ENCODE data around the gene WDFY4. TPM values are rescaled to one million over a fixed set of nuclear protein-coding genes. Genes with fewer than 3 reads are reported as not detected.

The WDFY4 gene
- polyA plus RNA-seq, 6 donors from 2014 or later = 46.5 to 98.0 (median 80.0) TPM

DNA sequence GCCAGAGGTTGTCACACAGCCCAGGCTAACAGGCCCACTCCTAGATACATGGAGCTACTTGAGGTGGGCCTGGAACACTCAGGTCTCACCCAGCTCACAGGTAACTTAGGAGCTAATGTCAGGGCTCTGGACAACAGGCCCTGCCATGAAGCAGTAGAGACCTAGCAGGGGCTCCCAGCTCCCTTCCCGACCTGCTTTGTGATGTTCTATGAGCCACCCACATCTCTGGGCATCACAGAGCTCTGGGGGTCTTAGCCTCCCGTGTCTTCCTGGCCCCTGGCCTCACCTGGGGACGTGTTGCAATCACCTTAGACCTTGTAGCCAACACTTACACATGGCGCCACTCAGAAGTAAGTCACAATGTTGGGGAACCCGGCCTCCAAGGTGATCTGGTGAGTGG, 12.4 kb downstream of the WDFY4 start:
- Mint-ChIP-seq H3K27ac (peak overlapping the region in 5 of 6 donors; percentile 42 to 97 (median 91)), H3K4me1 (peaks cover 82 to 99% (median 90%) of the 10 kb centered on the region in 3 donors), H3K36me3 (peaks cover 5 to 32% of the 10 kb centered on the region in 2 donors), H3K9me3 (no peaks in the 10 kb centered on the region), H3K27me3 (no peaks in the 10 kb centered on the region), H3K4me3 (no peak overlapping the region)
- no peak for DNase-seq
- no peak for ATAC-seq (ENCODE audit: low read depth in 2 of 2)

DNA sequence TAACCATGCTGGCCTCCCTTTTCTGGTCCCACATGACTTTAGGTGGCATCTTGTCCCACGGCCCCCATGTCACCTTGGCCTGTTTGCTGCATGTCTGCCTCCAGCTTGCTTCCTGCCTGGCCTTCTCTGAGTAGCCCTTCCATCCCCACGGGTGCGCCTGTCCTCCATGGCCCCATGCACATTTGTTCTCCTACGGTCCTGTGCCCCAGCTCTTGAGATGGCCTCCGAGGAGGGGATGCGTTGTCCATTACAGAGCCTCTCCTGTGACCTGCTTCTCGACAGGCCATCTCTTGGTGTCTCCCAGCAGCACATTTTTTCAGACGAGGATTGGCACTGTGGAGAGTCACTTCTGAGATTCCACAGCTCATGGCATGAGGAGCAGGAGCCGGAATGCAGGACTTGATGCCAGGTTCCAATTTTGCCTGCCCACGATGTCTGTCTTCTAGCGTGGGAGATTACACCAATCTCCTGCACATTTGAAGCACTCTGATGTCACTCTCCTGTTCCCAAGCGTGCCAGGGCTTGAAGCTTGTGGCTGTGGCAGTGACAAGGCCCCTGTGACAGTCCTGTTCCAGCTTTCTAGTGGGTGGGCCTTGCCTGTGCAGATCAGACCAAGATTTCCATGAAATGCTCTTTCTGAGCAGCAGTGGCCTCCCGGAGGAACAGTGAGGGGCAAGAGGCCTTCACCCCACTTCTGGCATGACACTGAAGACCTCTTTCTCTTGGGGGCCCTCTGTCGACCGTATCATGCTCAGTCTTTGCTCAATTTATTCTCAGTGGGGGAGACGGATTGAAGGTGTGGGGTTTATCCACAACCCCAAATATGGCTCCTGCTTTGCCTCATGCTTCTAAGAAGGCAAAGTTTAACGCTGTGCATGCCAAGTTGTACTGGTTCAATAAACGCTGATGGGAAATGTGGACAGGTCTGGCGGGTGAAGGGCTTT, 13.4 kb downstream of the WDFY4 start:
- H3K4me1 Mint-ChIP-seq = peaks cover 82 to 99% (median 90%) of the 10 kb centered on the region in 3 donors
- peaks cover 0 to 22% of the 10 kb centered on the region in 2 donors for H3K36me3 Mint-ChIP-seq
- H3K4me3 Mint-ChIP-seq = peak overlapping the region in 6 of 8 donors; percentile 31 to 66 (median 45)
- H3K27ac Mint-ChIP-seq = peak overlapping the region; percentile 81 to 96 (median 92)
- no peak for DNase-seq
- no peak for ATAC-seq (ENCODE audit: low read depth in 2 of 2)
- H3K27me3 Mint-ChIP-seq = no peaks in the 10 kb centered on the region
- H3K9me3 Mint-ChIP-seq = no peaks in the 10 kb centered on the region

DNA sequence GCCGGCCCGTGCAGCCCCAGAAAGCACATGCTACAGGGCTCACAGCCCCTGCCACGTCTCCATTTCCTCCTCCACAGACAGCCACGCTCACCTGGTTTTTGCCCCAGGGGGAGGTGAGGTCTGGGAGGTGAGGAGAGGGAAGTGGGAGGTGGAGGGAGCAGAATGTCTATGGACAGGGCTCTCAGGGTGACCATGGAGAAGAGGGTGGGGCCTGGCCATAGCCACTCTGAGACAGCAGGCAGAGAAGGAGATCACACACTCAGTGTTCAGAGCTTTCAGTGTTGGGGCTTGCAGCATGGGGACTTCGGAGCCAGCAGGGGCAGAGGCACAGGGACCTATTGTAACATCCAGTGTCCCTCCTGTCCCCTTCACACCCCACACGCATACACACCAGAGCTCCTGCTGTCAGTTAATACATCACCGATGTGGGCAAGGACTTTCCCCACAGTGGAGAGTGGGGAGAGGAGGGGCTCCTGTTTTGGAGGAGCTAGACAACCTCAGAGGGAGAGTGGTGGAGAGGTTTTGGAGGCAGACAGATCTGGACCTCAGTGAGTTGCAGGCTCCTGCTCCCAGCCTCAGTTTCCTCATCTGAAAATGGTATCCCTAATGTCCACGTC, 14.4 kb downstream of the WDFY4 start:
- H3K27me3 Mint-ChIP-seq = no peaks in the 10 kb centered on the region
- DNase-seq (no peak), ATAC-seq (ENCODE audit: low read depth in 2 of 2) (no peak)
- peaks cover 0 to 21% of the 10 kb centered on the region in 2 donors for H3K36me3 Mint-ChIP-seq
- peak overlapping the region; percentile 6 to 96 (median 92) for H3K27ac Mint-ChIP-seq
- H3K4me1 Mint-ChIP-seq = peaks cover 84 to 98% (median 97%) of the 10 kb centered on the region in 3 donors
- no peaks in the 10 kb centered on the region for H3K9me3 Mint-ChIP-seq
- peak overlapping the region in 4 of 8 donors; percentile 12 to 51 (median 37) for H3K4me3 Mint-ChIP-seq

DNA sequence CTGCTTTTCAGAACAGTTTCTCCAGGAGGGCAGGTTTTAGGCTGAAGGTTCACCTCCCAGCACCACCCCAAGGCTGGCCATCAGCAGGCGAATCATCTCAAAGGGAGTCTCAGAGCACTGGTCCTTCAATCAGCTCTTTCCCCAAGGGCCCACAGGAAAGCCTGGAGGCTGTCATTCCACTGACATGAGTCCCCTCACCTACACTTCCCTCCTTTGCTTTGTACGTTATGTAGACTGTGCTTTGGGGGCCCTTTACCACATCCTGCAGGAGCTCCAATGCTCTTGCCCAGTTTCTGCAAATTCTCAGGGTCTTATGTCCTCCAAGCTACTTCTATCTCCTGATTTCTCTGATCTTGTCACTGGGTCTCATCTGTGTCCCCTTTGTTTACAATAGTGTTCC, 15.4 kb downstream of the WDFY4 start:
- peaks cover 0 to 13% of the 10 kb centered on the region in 2 donors for H3K36me3 Mint-ChIP-seq
- H3K4me1 Mint-ChIP-seq = peaks cover 77 to 97% (median 97%) of the 10 kb centered on the region in 3 donors
- H3K9me3 Mint-ChIP-seq = no peaks in the 10 kb centered on the region
- peak overlapping the region in 5 of 6 donors; percentile 57 to 97 (median 92) for H3K27ac Mint-ChIP-seq
- H3K4me3 Mint-ChIP-seq = peak overlapping the region in 5 of 8 donors; percentile 4 to 53 (median 20)
- DNase-seq (no peak), ATAC-seq (ENCODE audit: low read depth in 2 of 2) (no peak)
- H3K27me3 Mint-ChIP-seq = no peaks in the 10 kb centered on the region

DNA sequence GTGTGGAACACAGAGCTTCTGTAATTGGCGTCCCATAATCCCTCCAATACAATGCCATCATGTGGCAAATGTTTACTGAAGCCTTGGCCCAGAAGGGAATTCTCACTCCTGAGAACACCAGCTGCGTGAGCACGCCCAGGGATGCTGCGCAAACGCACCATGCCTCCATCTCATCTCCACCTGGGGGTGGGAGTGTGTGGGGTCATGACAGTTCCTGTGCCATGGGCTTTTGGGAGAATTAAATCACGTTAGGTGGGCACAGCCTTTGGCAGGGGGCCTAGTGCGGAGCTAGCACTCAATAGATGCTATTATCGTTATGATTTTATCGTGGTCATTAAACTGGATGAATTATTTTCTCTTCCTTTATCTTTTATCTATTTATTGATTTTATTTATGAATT, 15.8 kb downstream of the WDFY4 start:
- Mint-ChIP-seq H3K27ac (peak overlapping the region; percentile 57 to 97 (median 88)), H3K4me3 (peak overlapping the region in 4 of 8 donors; percentile 4 to 53 (median 20)), H3K27me3 (no peaks in the 10 kb centered on the region), H3K4me1 (peaks cover 77 to 98% (median 97%) of the 10 kb centered on the region in 3 donors), H3K36me3 (peaks cover 0 to 13% of the 10 kb centered on the region in 2 donors), H3K9me3 (no peaks in the 10 kb centered on the region)
- DNase-seq (no peak), ATAC-seq (ENCODE audit: low read depth in 2 of 2) (no peak)

DNA sequence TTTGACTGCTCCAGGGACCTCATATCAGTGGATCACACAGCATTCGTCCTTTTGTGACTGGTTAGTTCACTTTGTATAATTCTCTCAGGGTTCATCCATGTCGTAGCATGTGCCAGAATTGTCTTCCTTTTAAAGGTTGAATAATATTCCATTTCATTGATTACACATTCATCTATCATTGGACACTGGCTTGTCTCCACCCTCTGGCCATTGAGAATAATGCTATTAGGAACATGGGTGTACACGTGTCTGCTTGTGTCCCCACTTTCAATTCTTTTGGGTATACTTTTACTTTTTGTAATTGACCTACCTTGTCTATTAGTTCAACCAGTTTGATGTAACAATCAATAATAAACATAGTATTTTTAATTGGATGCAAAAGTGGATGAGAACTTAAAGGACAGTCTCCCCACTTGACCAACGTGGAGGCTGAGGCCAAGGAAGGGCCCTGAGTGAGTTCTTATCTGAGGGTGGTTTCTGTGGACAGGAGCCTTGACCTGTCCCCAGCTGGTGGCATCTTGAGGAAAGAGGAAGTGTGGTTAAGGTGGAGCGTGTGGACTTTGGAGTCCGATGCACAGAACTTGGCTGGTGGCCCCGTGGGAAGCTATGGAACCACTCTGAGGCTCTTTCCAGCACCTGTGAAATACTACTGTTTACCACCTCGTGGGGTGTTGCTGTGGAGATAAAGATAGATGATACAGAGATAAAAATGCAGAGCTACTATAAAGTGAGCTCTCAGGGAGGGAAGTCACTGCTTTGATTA, 16.6 kb downstream of the WDFY4 start:
- ATAC-seq (ENCODE audit: low read depth in 2 of 2) (peak; percentile 69 to 71), DNase-seq (peak; percentile 29)
- H3K27me3 Mint-ChIP-seq = no peaks in the 10 kb centered on the region
- H3K4me1 Mint-ChIP-seq = peaks cover 78 to 98% (median 97%) of the 10 kb centered on the region in 3 donors
- peak overlapping the region in 6 of 8 donors; percentile 10 to 76 (median 55) for H3K4me3 Mint-ChIP-seq
- H3K9me3 Mint-ChIP-seq = no peaks in the 10 kb centered on the region
- H3K27ac Mint-ChIP-seq = peak overlapping the region; percentile 73 to 97 (median 90)
- H3K36me3 Mint-ChIP-seq = peaks cover 0 to 13% of the 10 kb centered on the region in 2 donors

DNA sequence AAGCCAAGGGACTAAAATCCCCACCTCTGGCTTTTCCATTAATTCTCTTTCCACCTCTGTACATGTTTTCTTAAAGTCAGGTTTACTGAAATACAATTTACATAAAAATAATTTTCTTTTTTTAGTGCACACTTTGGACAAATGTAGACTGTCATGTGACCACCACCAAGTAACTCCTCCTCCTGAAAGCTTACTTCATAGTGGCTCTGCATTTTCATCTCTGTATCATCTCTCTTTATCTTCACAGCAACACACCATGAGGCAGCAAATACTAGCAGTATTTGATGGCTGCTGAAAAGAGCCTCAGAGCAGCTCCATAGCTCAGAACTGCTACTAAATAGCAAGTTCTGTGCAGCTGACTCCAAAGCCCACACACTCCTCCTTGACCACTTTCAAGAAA, 17.3 kb downstream of the WDFY4 start:
- Mint-ChIP-seq H3K36me3 (peaks cover 0 to 13% of the 10 kb centered on the region in 2 donors), H3K9me3 (no peaks in the 10 kb centered on the region), H3K4me3 (peak overlapping the region in 3 of 8 donors; percentile 1 to 76 (median 6)), H3K27me3 (no peaks in the 10 kb centered on the region), H3K4me1 (peaks cover 77 to 98% (median 97%) of the 10 kb centered on the region in 3 donors), H3K27ac (peak overlapping the region in 5 of 6 donors; percentile 57 to 93 (median 86))
- DNase-seq (no peak), ATAC-seq (ENCODE audit: low read depth in 2 of 2) (peak in 1 of 2 donors; percentile 22)

DNA sequence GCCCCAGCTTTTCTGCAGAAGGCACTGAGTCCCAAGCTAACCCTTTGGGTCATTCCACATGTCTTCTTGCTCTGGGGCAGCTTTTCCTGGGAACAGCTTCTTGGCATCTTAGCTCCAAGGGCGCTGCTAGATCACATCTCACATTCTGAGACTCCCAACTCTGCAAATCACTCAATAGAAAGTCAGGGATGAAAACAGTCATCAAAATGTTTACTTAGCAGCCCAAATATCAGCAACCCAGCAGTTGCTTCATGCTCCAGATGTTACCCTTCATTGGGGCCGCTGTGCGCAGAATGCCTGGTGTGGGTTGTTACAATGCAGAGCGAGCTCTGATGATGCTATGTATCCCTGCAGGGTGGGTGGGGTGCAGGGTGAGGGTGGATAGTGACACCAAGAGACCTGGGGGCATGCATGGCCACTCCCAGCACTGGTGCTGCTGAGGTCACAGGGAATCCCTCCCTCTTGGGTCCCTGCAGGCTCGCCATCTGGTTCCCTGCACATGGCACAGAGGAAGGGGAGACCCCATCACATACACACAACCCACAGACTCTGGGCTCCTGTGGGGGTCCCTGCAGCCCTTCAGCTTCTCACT, 19.0 kb downstream of the WDFY4 start:
- peaks cover 69 to 98% (median 97%) of the 10 kb centered on the region in 3 donors for H3K4me1 Mint-ChIP-seq
- no peaks in the 10 kb centered on the region for H3K27me3 Mint-ChIP-seq
- peaks cover 0 to 1% of the 10 kb centered on the region in 2 donors for H3K36me3 Mint-ChIP-seq
- DNase-seq = no peak
- ATAC-seq (ENCODE audit: low read depth in 2 of 2) = no peak
- H3K27ac Mint-ChIP-seq = peak overlapping the region in 3 of 6 donors; percentile 51 to 77 (median 75)
- H3K9me3 Mint-ChIP-seq = no peaks in the 10 kb centered on the region
- H3K4me3 Mint-ChIP-seq = peak overlapping the region in 3 of 8 donors; percentile 5 to 41 (median 8)

DNA sequence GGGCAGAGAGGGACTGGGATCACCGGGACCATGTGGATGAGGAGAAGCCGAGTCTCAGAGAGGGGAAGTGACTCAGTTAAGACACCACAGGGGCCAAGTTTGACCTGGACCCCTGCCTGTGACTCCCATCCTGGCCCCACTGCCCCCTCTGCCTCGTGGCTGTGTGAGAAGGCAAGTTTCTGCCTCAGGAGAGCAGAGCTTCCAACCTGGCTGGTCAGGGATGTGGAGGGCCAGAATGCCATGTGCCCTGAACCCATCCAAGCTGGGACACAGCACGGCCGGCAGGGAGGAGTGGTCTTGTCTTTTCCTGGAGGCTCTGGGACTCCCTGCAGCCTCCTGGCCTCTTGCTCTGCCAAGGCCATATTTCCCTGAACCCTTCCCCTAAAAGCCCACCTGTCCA, 19.5 kb downstream of the WDFY4 start:
- H3K27ac Mint-ChIP-seq = peak overlapping the region in 3 of 6 donors; percentile 47 to 92 (median 75)

DNA sequence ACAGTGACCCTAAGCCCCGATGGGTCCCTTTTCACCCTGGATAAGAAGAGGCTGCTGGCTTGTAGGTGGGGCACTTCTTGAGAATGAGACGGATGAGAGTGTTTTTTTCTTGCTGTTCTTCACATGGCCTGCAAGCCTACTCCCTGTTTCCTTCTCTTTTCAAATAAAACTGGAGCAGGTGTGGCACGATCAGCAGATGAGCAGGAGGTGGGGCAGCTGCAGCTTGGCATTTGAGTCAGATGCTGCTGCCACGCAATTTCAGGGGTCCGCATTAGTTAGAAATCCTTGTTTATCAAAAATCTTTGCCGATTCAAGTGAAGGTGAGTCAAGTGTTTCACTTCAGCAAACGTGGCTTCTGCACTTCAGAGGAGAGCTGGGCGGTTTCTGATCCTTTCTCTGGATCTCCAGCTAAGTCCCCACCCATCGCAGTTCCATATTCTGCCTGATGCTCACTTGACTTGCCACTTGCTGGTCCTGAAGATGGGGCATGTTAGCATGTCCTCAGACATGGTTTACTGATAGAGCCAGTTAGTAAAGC, 20.8 kb downstream of the WDFY4 start:
- H3K4me3 Mint-ChIP-seq = peak overlapping the region in 7 of 8 donors; percentile 1 to 70 (median 35)
- H3K9me3 Mint-ChIP-seq = no peaks in the 10 kb centered on the region
- ATAC-seq (ENCODE audit: low read depth in 2 of 2) (no peak), DNase-seq (no peak)
- no peaks in the 10 kb centered on the region for H3K27me3 Mint-ChIP-seq
- H3K36me3 Mint-ChIP-seq = peaks cover 0 to 8% of the 10 kb centered on the region in 2 donors
- H3K4me1 Mint-ChIP-seq = peaks cover 62 to 87% (median 82%) of the 10 kb centered on the region in 3 donors
- H3K27ac Mint-ChIP-seq = peak overlapping the region in 5 of 6 donors; percentile 59 to 92 (median 78)

More for the DNA sequence above, 19.5 kb downstream of the WDFY4 start:
- Mint-ChIP-seq H3K4me1 (peaks cover 63 to 95% (median 95%) of the 10 kb centered on the region in 3 donors), H3K27me3 (no peaks in the 10 kb centered on the region), H3K4me3 (peak overlapping the region in 4 of 8 donors; percentile 8 to 51 (median 26)), H3K36me3 (no peaks in the 10 kb centered on the region), H3K9me3 (no peaks in the 10 kb centered on the region)
- DNase-seq = no peak
- ATAC-seq (ENCODE audit: low read depth in 2 of 2) = no peak

DNA sequence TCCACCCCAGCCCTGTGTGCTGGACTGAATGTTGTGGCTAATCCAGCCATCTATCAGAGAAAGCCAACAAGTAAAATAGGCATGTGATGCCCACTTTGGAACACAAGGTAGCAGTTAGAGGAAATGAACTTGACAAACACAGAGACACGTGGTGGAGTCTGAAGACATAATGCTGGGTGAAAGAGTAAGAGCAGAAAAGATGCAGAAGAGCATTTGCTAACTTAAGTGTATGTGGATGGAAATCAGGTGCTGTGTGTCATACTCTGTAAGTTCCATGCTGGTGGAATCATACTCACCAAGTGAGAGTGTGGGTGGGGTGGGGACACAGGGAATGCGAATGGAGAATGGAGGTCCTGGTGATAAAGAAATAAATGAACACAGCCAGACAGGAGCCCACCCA, 22.8 kb downstream of the WDFY4 start:
- no peak for ATAC-seq (ENCODE audit: low read depth in 2 of 2)
- peak overlapping the region; percentile 21 to 94 (median 68) for H3K27ac Mint-ChIP-seq

DNA sequence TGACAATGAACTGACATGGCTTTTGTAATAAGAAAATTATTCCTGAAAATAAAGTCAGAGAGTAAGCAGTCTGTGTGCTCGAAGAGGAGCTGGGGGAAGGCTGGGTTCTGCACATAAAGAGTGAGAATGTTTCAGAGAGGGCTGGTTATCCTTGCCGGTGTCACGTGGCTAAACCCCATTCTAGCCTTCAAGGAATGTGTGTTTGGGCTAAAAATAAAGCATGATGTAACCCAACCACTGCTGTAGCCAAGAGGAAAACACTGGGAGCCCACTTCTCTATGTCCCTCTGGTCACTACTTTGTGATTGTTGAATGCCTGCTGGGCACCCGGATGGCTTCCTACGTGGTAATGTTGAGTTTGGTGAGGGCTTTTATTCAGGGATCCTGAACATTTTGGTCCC, 23.5 kb downstream of the WDFY4 start:
- peaks cover 47 to 69% (median 65%) of the 10 kb centered on the region in 3 donors for H3K4me1 Mint-ChIP-seq
- peak overlapping the region in 1 of 8 donors; percentile 25 for H3K4me3 Mint-ChIP-seq
- ATAC-seq (ENCODE audit: low read depth in 2 of 2) (no peak), DNase-seq (no peak)
- no peaks in the 10 kb centered on the region for H3K27me3 Mint-ChIP-seq
- peak overlapping the region in 5 of 6 donors; percentile 61 to 86 (median 79) for H3K27ac Mint-ChIP-seq
- H3K9me3 Mint-ChIP-seq = no peaks in the 10 kb centered on the region
- H3K36me3 Mint-ChIP-seq = peaks cover 13 to 18% of the 10 kb centered on the region in 2 donors

More for the DNA sequence above, 22.8 kb downstream of the WDFY4 start:
- peaks cover 53 to 73% (median 69%) of the 10 kb centered on the region in 3 donors for H3K4me1 Mint-ChIP-seq
- no peak for DNase-seq
- no peaks in the 10 kb centered on the region for H3K9me3 Mint-ChIP-seq
- no peaks in the 10 kb centered on the region for H3K27me3 Mint-ChIP-seq
- peak overlapping the region in 2 of 8 donors; percentile 13 to 76 for H3K4me3 Mint-ChIP-seq
- peaks cover 10 to 15% of the 10 kb centered on the region in 2 donors for H3K36me3 Mint-ChIP-seq
